BLaER1 treated with 17β-estradiol and CSF1 and Interleukin-3, amounts not matched to agents 10 nM and 100 nM (cell line): ENCODE results near the gene LIN7A.

Source experiments
- H3K27ac ChIP-seq, 11 experiments: shearing (Covaris generic); formaldehyde crosslinking; 2 replicates each; pipeline ENCODE4 v1.8.1; 2022
- H3K27me3 ChIP-seq, 11 experiments: shearing (Covaris generic); formaldehyde crosslinking; 2 replicates each; pipeline ENCODE4 v1.8.1; 2022
- H3K36me3 ChIP-seq, 11 experiments: shearing (Covaris generic); formaldehyde crosslinking; 2 replicates each; pipeline ENCODE4 v1.8.1; 2022
- H3K4me1 ChIP-seq, 10 experiments: shearing (Covaris generic); formaldehyde crosslinking; 2 replicates each; pipeline ENCODE4 v1.8.1; 2022
- H3K4me2 ChIP-seq, 11 experiments: shearing (Covaris generic); formaldehyde crosslinking; 2 replicates each; pipeline ENCODE4 v1.8.1; 2022
- H3K4me3 ChIP-seq, 10 experiments: shearing (Covaris generic); formaldehyde crosslinking; 2 replicates each; pipeline ENCODE4 v1.8.1; 2022
- H3K9ac ChIP-seq, 11 experiments: shearing (Covaris generic); formaldehyde crosslinking; 2 replicates each; pipeline ENCODE4 v1.8.1; 2022
- H3K9me3 ChIP-seq, 11 experiments: shearing (Covaris generic); formaldehyde crosslinking; replicated peaks in 1 of 11; 2 replicates each; pipeline ENCODE4 v1.8.1; 2022
- H4K20me1 ChIP-seq, 11 experiments: shearing (Covaris generic); formaldehyde crosslinking; 2 replicates each; pipeline ENCODE4 v1.8.1; 2022
- Cebpa-rat ChIP-seq, 11 experiments: shearing (Covaris generic); IDR thresholded peaks; 2 replicates each; pipeline ENCODE4 v1.8.1; 2022

Gene LIN7A

GRCh38 chr12:80829767-80830166, 108.0 kb downstream of the LIN7A start:
- no peaks in the 10 kb centered on the region for H3K36me3 ChIP-seq
- H4K20me1 ChIP-seq = no peaks in the 10 kb centered on the region
- H3K27me3 ChIP-seq = no peaks in the 10 kb centered on the region
- H3K9me3 ChIP-seq = no peaks in the 10 kb centered on the region
- H3K4me1 ChIP-seq = no peaks in the 10 kb centered on the region
- H3K27ac ChIP-seq = no peak overlapping the region
- H3K4me3 ChIP-seq = no peak overlapping the region
- H3K9ac ChIP-seq = no peak overlapping the region
- no peak overlapping the region for H3K4me2 ChIP-seq
- no peak for TF ChIP-seq Cebpa-rat (IDR thresholded peaks at IDR 0.05)

GRCh38 chr12:80825506-80825905, 112.2 kb downstream of the LIN7A start:
- Histone ChIP-seq H4K20me1 (no peaks in the 10 kb centered on the region), H3K36me3 (no peaks in the 10 kb centered on the region), H3K4me3 (no peak overlapping the region), H3K4me1 (peaks cover 0 to 11% (median 0%) of the 10 kb centered on the region in 10 experiments; a peak in 8 of 20 replicates), H3K9ac (no peak overlapping the region), H3K27me3 (no peaks in the 10 kb centered on the region), H3K4me2 (no peak overlapping the region), H3K27ac (no peak overlapping the region), H3K9me3 (peaks cover 9 to 15% (median 11%) of the 10 kb centered on the region in 11 experiments; a peak in 19 of 22 replicates)
- TF ChIP-seq Cebpa-rat (IDR thresholded peaks at IDR 0.05) = no peak

GRCh38 chr12:80823393-80823792, 114.3 kb downstream of the LIN7A start:
- Histone ChIP-seq H3K4me1 (peaks cover 0 to 11% (median 0%) of the 10 kb centered on the region in 10 experiments; a peak in 8 of 20 replicates), H3K27me3 (no peaks in the 10 kb centered on the region), H3K9ac (no peak overlapping the region), H4K20me1 (no peaks in the 10 kb centered on the region), H3K4me3 (no peak overlapping the region), H3K36me3 (no peaks in the 10 kb centered on the region), H3K9me3 (peaks cover 9 to 15% (median 11%) of the 10 kb centered on the region in 11 experiments; a peak in 19 of 22 replicates), H3K27ac (no peak overlapping the region), H3K4me2 (no peak overlapping the region)
- no peak for TF ChIP-seq Cebpa-rat (IDR thresholded peaks at IDR 0.05)

DNA sequence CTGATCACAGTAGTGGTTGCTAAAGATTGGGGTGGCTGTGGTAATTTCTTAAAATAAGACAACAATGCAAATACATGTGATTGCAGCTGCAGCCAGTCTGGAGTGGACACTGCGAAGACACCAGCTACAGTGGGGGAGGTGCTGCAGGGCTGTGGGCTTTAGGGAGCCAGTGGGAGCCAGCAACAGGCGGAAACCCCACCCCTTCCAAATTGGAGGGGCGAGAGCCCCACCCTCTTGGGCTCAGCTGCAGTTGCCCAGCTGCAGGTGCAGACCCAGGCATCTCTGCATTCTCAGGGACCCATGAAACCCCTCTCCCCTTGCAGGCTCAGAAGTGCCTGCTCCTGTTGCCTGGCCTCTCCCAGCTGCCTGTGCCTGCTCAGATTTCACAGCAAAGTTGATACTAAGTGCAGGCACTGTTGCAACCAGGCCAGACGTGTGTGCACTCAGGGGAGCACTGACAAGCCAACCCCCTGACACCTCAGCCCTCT, 116.2 kb downstream of the LIN7A start:
- Histone ChIP-seq H3K4me2 (peak overlapping the region in 6 of 11 experiments; percentile 17 to 48 (median 38); a peak in 9 of 22 replicates), H3K4me3 (no peak overlapping the region), H3K9ac (no peak overlapping the region), H3K27ac (no peak overlapping the region), H3K27me3 (no peaks in the 10 kb centered on the region), H3K9me3 (peaks cover 9 to 15% (median 11%) of the 10 kb centered on the region in 11 experiments; a peak in 19 of 22 replicates), H3K4me1 (peaks cover 0 to 11% (median 0%) of the 10 kb centered on the region in 10 experiments; a peak in 8 of 20 replicates), H3K36me3 (no peaks in the 10 kb centered on the region), H4K20me1 (no peaks in the 10 kb centered on the region)
- no peak for TF ChIP-seq Cebpa-rat (IDR thresholded peaks at IDR 0.05)

DNA sequence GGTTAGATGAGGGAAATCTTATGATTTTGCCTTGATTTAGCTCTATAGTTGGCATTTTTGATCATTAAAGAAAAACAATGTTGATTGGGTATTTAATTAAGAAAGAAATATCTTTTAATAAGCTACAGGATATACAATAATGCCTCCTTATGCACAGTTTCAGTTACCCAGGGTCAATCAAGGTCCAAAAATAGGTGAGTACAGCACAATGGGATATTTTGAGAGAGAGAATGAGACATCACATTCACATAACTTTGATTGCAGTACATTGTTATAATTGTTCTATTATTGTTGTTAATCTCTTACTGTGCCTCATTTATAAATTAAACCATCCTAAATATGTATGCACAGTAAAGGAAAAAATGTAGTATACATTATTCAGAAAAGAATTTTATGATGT, 118.9 kb downstream of the LIN7A start:
- Histone ChIP-seq H3K36me3 (no peaks in the 10 kb centered on the region), H4K20me1 (no peaks in the 10 kb centered on the region)

DNA sequence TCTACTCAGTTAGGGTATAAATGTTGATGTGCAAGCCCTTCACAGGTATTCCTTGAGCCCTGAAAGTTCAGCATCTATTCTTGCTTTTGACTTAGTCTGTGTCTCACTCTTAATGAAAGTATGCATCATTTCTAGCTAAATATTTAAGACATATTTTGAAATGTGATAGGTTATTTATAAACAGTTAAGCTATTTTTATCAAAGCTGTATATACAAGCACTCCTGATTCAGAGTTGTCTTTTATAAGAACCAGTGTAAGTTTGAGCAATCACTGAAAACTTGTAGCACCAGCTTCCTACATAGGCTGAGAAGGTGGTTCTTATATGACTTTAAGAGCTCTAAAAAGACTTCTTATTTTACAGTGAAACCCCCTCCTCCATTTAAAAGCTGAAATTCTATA, 122.4 kb downstream of the LIN7A start:
- Histone ChIP-seq H4K20me1 (no peaks in the 10 kb centered on the region), H3K27me3 (no peaks in the 10 kb centered on the region), H3K4me1 (no peaks in the 10 kb centered on the region), H3K4me3 (no peak overlapping the region), H3K4me2 (no peak overlapping the region), H3K9me3 (no peaks in the 10 kb centered on the region), H3K27ac (no peak overlapping the region), H3K36me3 (no peaks in the 10 kb centered on the region), H3K9ac (no peak overlapping the region)
- TF ChIP-seq Cebpa-rat (IDR thresholded peaks at IDR 0.05) = no peak

More for the DNA sequence above, 118.9 kb downstream of the LIN7A start:
- Histone ChIP-seq H3K27me3 (no peaks in the 10 kb centered on the region), H3K4me3 (no peak overlapping the region), H3K27ac (no peak overlapping the region), H3K9me3 (peaks cover 9 to 15% (median 11%) of the 10 kb centered on the region in 11 experiments; a peak in 19 of 22 replicates), H3K9ac (no peak overlapping the region), H3K4me2 (no peak overlapping the region), H3K4me1 (peaks cover 0 to 11% (median 0%) of the 10 kb centered on the region in 10 experiments; a peak in 8 of 20 replicates)
- TF ChIP-seq Cebpa-rat (IDR thresholded peaks at IDR 0.05) = no peak

- Histone ChIP-seq H3K9me3 (no peaks in the 10 kb centered on the region), H3K36me3 (no peaks in the 10 kb centered on the region), H3K27ac (no peak overlapping the region), H3K4me2 (no peak overlapping the region), H3K4me1 (no peaks in the 10 kb centered on the region), H4K20me1 (no peaks in the 10 kb centered on the region), H3K4me3 (no peak overlapping the region), H3K27me3 (no peaks in the 10 kb centered on the region), H3K9ac (no peak overlapping the region)
- TF ChIP-seq Cebpa-rat (IDR thresholded peaks at IDR 0.05) = no peak
These were observed 123.3 kb downstream of the LIN7A start for GRCh38 chr12:80814453-80814852.

DNA sequence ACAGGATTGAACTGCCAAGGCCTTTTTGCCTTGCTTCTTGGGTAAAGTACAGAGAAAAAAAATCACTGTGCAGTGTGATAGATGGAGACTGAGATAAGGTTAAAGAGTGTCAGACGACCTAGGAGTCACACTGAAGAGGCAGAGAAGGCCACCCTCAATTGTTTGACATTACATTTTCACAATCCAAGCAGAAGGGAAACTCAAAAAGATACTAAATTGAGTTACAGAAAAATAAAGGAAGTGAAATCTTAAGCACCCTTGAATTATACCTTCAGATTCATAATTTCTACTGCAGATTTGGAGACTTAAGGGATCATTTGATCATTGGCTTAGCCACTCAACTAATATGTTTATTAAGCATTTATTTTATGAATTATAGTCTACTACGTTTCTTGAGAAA, 123.9 kb downstream of the LIN7A start:
- Histone ChIP-seq H3K4me1 (no peaks in the 10 kb centered on the region), H3K36me3 (no peaks in the 10 kb centered on the region), H3K4me3 (no peak overlapping the region), H4K20me1 (no peaks in the 10 kb centered on the region), H3K9me3 (no peaks in the 10 kb centered on the region), H3K9ac (no peak overlapping the region), H3K27ac (no peak overlapping the region), H3K27me3 (no peaks in the 10 kb centered on the region), H3K4me2 (no peak overlapping the region)
- no peak for TF ChIP-seq Cebpa-rat (IDR thresholded peaks at IDR 0.05)

DNA sequence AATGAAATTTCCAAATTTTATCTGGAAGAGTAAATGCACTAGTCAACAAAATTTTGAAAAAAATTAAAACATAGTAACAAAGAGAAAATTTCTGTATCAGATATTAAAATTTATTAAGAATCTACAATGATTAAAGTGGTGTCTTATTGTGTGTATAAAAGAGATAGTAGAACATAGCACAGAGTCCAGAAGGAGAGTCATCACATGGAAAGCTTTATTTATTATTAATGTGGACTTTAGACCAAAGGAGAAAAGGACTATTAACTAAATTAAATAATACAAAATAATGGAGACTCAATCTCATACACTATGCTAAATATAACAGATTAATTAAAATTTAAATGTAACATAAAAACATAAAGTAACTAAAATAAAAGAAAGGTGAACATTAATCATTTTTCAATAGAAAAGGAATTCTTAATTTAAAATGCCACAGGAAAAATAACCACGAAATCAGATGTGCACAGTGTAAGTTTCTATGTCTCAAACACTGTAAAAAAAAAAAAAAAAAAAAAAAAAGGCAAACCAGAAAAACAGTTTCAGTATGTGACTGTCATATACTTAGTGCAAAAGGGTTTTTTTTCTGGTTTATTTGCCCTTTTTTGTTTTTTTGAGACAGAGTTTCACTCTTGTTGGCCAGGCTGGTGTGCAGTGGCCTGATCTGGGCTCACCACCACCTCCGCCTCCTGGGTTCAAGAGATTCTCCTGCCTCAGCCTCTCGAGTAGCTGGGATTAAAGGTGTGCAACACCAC, 125.6 kb downstream of the LIN7A start:
- no peak overlapping the region for H3K9ac ChIP-seq
- no peaks in the 10 kb centered on the region for H4K20me1 ChIP-seq
- no peaks in the 10 kb centered on the region for H3K4me1 ChIP-seq
- no peaks in the 10 kb centered on the region for H3K27me3 ChIP-seq
- no peak overlapping the region for H3K27ac ChIP-seq
- H3K4me2 ChIP-seq = no peak overlapping the region
- TF ChIP-seq Cebpa-rat (IDR thresholded peaks at IDR 0.05) = no peak
- no peaks in the 10 kb centered on the region for H3K9me3 ChIP-seq
- no peak overlapping the region for H3K4me3 ChIP-seq
- H3K36me3 ChIP-seq = no peaks in the 10 kb centered on the region

- no peaks in the 10 kb centered on the region for H3K4me1 ChIP-seq
- H3K9me3 ChIP-seq = no peaks in the 10 kb centered on the region
- no peaks in the 10 kb centered on the region for H3K27me3 ChIP-seq
- H3K4me2 ChIP-seq = no peak overlapping the region
- no peak overlapping the region for H3K27ac ChIP-seq
- no peaks in the 10 kb centered on the region for H4K20me1 ChIP-seq
- H3K36me3 ChIP-seq = no peaks in the 10 kb centered on the region
- no peak overlapping the region for H3K4me3 ChIP-seq
- no peak for TF ChIP-seq Cebpa-rat (IDR thresholded peaks at IDR 0.05)
- H3K9ac ChIP-seq = no peak overlapping the region
These were observed 126.9 kb downstream of the LIN7A start for GRCh38 chr12:80810874-80811273.
